ENCODE measurements around the gene PDE3A.

PDE3A gene

DNA sequence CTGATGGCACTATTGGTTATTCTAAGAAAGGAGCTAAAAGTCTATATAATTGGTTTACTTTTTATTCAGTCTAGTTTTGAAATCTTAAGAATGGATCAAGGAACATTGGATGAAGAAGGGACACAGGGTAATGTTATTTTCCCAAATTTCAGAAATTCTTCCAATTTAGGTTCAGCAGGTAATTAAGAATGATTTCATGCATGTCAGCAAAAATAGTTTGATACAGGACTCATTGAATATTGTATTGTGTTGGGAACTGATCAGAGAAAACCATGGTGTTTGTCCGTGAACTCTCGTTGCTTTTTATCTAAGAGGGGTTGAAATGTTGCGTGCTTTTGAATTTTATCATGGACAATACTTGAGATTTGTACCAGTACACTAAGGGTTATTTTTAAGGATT is 58.6 kb downstream of the PDE3A start:
- no peak for DNase-seq

- DNase-seq: no peak
Measured at GRCh38 chr12:20429852-20430251, 61.5 kb downstream of the PDE3A start.

DNA sequence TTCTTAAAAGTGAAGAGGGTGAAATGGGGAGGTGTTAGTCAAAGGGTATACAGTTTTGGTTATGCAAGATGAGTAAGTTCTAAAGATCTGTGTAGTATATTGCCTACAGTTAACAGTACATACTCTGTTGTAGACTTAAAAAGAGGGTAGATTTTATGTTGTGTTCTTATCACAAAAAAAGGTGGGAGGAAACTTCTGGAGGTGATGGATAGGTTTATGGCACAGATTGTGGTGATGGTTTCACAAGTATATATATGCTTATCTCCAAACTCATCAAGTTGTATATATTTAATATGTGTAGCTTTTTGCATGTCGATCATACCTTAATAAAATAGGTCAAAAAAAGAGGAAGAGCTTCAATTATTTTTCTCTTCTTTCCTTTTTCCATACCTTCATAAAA is 64.0 kb downstream of the PDE3A start:
- DNase-seq: no peak

DNA sequence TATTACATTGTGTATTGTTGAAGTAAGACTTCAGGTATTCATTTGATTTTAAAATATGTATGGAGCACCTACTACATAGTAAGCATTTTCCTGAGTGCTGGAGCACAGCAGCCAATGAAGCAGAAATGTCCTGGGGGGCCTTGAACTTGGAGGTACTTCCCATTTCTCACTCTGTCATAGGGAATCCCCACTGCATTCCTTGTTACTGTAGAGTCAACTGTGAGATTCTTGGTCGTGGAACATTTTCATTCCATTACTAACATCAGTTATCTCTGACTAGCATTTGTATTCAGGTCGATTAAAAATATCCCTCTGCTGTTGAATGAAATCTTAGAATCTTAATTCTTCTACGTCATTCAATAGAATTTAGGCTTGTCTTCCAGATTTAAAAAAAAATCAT is 66.7 kb downstream of the PDE3A start:
- no peak for DNase-seq

GRCh38 chr12:20436316-20436715 is 68.0 kb downstream of the PDE3A start:
- DNase-seq: no peak

DNA sequence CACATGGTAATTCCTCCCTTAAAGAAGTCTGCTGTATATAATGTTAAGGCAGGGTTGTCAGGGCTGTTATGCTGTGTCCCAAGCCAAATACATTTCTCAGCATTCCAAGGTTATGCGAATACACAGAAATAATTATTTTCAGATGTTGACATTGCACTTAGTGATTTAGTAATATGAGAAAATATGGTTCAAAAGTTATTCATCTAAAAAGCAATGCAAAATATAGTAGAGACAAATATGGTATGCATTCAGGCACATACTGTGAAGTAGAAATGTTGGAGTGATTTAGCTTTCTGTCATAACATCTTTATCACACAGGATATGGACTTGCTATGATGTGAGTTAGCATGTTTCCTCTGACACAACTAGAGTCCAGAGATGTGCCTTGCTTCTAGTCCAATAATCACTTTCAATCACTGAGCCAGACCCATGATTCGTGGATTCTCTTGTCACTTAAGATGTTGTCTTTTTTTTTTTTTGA is 70.0 kb downstream of the PDE3A start:
- no peak for DNase-seq

DNA sequence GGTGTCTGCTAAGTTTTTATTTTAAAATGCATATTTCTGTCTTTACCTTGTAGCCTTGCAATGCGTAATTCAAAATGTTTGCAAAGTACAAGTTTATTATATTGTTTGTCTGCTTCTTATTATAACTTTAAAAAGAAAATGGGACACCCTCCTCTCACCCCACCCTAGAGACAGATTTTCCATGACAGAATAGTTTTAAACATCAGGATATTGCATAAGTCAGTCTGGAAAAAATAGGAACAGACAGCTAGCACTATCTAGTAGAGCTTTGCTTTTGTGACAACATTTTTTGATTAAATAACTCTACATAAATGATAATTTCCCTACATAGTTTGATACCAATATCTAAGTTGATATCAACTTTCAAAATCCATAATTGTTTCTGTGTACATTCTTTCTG is 71.3 kb downstream of the PDE3A start:
- DNase-seq: no peak

DNA sequence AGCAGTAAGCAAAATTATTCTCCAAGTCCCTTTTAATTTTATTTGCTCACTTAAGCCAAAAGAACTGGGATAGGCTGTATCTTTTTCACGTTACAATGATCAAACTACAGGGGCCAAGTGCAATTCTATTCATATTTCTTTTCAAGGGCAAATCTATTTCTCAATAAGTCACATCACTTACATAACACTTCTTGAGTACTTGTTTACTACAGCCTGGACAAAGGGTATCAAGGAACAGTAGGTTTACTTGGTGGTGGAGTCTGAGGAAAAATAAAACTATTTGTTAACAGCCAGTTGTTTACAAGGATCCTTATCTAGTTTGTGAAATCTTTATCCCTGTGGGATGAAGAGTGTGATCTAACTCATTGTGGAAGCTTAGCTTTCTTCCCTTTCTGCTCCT is 72.1 kb downstream of the PDE3A start:
- DNase-seq: no peak

DNA sequence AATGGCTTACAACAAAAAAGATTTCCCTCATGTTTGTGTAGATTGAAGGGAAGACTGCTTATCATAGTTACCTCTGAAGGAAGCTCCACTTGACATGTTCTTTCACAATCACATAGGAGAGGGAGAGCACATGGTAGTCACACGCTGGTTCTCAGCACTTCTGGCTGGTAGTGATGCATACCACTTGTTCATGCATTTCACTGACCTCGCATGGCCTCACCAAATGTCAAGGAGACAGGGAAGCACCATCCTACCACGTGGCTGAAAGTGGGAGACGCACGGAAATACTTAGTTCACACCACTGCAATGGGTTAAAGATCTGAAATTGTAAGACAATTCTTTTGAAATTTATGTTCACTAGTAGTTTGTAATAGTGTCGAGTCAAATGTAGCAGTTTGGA is 74.0 kb downstream of the PDE3A start:
- DNase-seq: no peak

GRCh38 chr12:20443255-20443654 is 74.9 kb downstream of the PDE3A start:
- DNase-seq: no peak

DNA sequence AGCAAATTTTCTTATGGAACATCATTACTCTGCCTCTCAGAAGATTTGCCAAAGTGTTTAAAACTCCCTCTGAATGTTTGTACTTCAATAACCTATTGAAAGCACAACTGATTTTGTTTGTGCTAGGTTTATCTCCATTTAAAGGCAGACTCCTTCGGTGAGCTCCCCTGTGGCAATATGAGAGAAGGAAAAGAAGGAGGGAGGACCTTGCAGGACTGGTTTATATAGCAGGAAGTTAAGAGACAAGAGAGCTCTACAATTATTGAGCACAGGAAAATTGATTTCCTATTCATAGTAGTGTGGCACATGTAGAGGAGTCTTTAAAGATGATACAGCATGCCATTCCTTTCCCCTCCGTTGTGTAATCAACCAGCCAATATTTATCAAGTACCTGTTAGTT is 75.5 kb downstream of the PDE3A start:
- no peak for DNase-seq

GRCh38 chr12:20444595-20445170 is 76.3 kb downstream of the PDE3A start:
- DNase-seq: no peak

GRCh38 chr12:20445687-20446086 is 77.3 kb downstream of the PDE3A start:
- DNase-seq: no peak

DNA sequence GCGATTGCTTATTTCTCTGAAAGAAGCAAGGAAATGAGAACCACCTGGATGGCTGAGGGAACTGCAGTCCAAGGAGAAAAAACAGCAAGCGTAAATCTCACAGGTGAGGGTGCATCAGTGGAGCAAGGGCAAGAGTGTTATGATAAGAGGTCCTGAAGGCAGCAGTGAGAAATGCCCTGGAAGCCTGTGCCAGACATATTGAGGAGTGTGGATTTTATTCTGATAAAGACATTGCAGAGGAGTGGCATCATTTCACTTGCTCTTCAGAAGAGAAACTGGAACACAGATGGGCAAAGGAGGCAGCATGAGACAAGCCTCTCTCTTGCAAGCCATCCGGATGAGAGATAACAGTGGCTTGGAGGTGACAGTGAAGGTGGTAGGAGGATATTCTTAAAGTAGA is 78.5 kb downstream of the PDE3A start:
- no peak for DNase-seq

GRCh38 chr12:20448781-20449180 is 80.4 kb downstream of the PDE3A start:
- DNase-seq: no peak

DNA sequence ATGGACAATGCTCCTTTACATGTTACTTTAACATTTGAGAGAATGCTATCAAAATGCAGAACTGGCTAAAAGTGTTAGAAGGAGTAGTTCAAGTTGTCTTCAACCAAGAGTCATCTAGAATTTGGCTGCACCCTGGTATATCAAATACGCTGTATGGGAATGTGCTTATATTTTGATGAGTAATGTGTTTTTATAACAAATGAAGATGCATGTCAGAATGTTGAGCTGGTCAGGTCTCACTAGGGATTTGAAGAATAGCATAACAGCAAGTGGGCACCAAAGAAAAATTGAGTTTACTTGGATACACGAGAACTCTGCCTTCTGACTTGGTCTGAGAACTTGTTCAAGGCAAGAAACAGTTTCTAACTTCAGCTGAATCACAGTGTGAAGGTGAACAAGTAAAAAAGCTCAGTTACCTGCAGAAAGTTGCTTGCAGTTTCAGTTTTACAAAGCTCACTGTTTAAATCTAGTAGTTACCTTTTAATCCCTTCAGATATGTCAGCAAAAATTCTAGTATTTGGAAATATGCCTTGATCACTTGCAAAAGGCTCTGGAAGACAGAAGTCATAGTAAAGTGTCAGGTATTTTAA is 82.3 kb downstream of the PDE3A start:
- no peak for DNase-seq

- no peak for DNase-seq
Measured at GRCh38 chr12:20451761-20452160, 83.4 kb downstream of the PDE3A start.

DNA sequence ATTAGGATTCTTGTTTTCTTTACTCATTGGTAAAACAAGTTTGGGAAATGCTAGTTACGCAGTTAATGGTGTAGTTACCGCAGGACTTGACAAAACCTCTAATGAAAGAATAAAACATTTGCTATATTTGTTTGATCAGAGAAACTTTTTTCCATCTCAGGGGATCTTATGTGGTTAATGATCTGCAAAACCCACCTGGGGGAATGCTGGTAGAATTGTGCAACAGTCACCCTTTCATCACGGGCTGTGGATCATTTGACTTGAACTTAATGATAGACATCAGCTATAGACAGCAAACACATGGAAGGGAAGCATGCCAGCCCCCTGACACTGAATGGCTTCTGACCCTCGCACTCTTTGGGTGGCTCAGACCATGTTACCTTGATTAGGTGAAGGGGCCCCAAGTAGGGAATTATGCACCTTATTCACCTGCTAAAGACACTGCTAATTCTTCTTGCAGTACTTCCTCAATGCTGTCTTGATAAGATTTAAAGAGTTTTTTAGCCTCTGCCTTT is 84.2 kb downstream of the PDE3A start:
- DNase-seq: no peak

DNA sequence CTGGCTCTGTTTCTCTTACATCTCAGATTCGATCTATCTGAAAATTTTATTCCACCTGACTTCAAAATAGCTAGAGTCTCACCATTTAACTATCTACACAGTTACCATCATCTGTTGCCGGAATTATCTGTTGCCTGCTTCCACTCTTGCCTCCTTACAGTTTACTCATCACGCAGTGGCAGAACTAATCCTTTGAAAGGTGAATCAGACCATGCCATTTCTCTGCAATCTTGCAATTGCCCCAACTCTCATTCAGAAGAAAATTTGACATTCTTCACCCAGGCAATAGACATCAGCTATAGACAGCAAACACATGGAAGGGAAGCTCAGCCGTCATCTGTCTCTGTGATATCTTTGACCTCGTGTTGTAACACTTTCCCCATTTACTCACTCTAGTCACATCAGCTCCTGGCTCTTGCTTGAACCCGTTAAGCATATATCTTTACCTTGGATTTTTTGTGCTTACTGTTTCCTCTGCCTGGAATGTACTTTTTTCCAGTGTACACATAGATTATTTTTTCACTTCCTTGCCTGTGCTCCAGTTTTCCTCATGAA is 85.5 kb downstream of the PDE3A start:
- DNase-seq: no peak

GRCh38 chr12:20455001-20455706 is 86.8 kb downstream of the PDE3A start:
- DNase-seq: no peak

GRCh38 chr12:20457582-20457981 is 89.2 kb downstream of the PDE3A start:
- no peak for DNase-seq

GRCh38 chr12:20458011-20458410 is 89.7 kb downstream of the PDE3A start:
- DNase-seq: no peak

DNA sequence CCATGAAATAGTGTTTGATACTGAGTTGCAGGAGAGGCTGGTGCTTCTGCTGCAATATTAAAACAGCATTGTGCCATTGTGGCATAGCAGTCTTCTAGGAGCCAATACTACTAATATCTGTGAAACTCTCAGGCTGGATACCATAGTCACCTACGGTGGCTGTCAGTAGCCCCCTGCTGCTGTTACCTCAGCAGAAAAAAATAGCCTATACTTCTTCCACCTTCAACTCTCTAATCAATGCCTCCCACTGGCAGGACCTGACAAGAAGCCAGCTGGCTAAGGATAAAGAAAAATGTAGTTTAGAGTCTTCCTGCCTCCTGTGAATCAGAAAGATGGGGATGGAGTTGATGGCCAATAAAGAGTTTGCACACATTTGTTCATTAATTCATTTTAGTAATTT is 91.6 kb downstream of the PDE3A start:
- DNase-seq: no peak

DNA sequence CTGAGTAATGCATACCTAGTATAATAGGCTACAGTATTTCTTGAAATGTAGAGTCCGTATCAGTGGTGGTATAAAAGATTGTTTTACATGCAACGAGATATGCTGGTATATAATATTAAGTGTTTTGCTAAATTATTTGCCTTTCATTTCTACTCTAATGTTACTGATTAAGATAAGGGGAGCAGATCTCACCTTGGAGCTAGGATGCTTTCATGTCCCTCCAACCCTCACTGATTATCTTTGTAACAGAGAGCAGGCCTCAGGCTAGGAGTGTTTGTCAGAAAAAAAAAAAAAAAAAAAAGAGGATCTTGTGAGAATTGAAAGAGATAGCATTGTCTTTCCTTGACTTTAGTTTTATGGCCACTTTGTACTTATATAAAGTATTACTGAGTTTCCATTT is 92.6 kb downstream of the PDE3A start:
- no peak for DNase-seq
